Glomerular visceral epithelial cell (primary cell): ENCODE measurements around the gene OVCA2.

Source experiments
- DNase-seq: peaks from one replicate; pipeline ENCODE4 v3.0.0-alpha.2; 2016; ENCODE audit errors: extremely low spot score

OVCA2 gene

DNA sequence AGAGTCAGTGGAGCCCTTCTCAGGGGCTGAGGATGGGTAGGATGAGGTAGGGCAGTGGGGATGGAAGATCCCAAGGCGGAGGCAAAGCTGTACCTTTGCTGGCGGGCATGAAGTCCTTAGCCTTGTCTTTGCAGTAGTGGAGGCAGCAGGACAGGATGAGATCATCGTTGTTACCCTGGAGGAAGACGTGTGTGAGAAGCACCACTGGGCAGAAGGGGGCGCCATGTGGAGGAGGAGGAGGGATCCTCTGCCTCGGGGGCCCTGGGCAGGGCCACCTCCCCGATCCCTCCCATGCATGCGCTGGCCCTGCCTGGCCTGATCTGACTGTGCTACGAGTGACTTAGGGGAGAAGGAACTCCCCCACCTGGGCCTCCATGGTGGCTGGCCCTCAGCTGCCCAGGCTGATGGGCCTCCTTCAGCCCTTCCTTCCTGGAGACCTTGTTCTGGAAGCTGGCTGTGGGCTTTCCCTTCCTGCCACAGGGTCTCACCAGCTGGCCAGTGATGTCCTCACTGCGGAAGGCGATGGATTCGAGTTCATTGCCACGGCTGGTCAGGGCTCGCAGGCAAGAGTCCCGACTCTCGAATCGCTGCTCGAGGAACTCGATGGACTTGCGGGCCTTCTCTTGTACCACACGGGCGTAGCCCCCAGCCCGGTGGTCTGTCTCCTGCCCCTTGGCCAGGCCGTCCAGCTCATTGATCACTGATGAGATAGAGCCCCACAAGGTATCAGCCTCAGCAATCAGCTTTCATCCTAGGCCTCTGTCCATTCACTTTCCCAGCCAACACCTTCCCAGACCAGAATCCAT, 23.4 kb downstream of the OVCA2 start:
- no peak for DNase-seq

- no peak for DNase-seq
Observed at GRCh38 chr17:2065949-2066400, 24.2 kb downstream of the OVCA2 start.

- DNase-seq: no peak
Observed at GRCh38 chr17:2067048-2067561, 25.3 kb downstream of the OVCA2 start.

GRCh38 chr17:2067608-2068024, 25.8 kb downstream of the OVCA2 start:
- DNase-seq: peak; percentile 31

DNA sequence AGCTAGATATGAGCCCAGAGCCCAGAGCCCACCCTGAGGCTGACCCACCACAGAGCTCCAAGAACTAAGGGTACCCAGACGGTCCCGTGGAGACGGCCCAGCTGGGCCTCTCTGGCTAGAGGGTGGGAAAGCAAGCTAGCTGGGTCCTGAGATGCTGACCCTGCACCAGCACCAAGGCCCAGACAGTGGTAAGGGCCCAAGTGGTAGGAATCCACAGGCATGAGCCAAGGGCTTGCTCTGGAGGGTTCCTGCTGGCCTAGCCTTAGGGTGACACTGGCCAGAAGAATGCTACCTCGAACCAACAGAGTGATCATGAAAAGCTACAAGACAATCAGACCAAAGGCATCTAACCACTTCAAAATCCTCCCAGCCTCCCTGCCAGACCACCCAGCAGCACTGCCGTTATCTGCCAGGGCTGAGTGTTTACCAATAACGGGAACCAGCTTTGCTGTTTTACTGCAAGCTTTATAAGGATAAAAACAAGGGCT, 26.3 kb downstream of the OVCA2 start:
- peak; percentile 43 for DNase-seq

DNA sequence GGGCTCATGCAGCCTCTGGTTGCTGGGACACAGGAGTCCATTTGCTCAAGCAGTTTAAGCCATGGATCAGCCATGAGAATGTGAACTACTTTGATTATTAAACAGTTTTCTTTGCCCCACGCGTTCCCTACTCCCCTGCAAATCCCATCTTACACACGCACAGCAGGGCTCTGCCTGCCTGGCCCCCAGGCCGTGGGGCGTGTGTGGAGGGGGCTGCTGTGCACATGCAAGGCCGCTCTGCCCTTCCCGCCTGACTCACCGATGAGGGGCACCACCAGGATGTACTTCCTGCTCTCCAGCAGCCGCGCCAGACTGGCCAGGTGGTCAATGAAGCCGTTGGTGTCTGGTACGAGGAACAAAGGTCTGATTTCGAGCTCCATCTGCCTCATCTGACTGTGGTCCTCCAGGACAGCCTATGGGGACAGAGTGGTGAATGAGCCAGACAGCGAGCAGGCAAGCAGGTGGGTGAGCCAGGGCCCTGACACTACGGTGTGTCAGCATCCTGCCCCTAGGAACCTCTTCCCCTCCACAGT, 26.8 kb downstream of the OVCA2 start:
- DNase-seq: peak; percentile 84

GRCh38 chr17:2070241-2071023, 28.6 kb downstream of the OVCA2 start:
- no peak for DNase-seq

GRCh38 chr17:2071024-2071385, 29.2 kb downstream of the OVCA2 start:
- DNase-seq: no peak

- DNase-seq: no peak
Observed at GRCh38 chr17:2071455-2072281, 29.8 kb downstream of the OVCA2 start.

- DNase-seq: no peak
Observed at GRCh38 chr17:2074919-2075318, 33.1 kb downstream of the OVCA2 start.

DNA sequence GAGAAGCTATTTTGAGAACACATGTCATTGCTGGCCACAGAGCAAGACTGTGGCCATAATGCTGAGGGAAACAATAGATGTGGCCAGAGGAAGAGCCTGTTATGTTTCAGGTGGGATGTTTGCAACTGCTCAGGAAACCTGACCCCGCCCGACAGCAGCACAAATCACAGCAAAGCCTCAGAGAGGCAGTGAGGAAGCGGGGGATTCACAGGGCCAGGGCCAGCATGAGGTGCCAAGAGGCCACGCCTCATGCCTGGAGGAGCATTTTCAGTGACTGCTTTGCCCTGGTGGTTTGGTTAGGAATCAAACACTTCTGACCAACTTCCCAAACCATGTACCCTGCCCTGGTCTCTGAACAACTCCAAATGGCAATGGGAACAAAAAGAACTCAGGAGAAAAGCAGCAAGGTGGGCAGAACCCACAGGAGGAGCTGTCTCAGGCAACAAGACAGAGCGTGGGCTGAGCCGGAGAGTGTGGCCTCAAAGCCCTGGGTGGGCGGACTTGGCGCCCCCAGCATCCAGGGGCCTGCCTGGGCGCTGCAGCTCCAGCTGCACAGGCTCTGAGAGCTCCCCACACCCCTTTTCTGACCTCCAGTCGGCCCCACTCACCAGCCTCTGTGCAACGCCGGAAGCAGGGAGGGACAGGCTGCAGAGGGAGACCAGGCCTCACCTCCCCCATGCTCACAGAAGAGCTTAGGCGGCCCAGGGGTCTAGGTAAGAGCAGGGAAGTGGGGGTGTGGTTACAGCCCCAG, 33.7 kb downstream of the OVCA2 start:
- no peak for DNase-seq

DNA sequence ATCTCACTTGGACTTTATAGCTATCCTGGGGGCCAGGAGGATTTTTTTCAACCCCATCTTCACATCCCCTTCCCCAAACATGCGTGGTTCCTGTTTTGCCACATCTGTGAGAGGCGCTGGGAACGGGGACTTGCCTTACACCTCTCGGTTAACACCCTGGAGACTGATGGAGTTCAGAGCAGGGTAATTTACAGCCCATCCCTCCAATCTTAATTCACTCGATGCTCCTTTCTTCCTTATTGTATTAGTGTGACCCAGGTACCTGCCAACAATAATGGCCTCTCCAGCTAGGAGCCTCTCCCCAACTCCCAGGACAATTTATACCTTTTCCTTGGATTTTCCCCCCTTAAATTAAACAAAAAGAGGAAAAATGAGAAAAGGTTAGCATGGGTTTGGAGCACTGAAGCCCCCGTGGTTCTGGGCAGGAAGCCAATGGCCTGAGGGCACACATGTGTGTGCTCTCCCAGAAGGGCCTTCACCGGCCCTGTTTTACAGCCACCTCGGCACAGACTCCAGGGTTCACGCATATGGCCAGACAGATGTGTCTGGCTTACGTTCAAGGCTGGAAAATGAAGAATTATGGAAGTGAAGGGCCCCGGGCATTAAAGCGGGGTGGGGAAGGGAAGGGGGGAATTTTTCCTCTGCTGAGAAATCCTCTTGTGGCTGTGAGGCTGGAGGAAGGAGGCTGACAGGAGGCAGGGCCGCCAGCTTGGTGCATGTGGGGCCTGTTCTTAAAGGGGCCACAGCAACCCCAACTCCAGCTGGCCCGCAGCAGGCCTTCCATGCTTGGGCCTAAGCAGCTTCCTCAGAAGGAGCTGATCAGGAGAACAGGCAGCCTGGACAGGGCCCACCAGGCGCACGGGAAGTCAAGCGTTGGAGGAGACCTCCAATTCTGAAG, 34.5 kb downstream of the OVCA2 start:
- DNase-seq: no peak

DNA sequence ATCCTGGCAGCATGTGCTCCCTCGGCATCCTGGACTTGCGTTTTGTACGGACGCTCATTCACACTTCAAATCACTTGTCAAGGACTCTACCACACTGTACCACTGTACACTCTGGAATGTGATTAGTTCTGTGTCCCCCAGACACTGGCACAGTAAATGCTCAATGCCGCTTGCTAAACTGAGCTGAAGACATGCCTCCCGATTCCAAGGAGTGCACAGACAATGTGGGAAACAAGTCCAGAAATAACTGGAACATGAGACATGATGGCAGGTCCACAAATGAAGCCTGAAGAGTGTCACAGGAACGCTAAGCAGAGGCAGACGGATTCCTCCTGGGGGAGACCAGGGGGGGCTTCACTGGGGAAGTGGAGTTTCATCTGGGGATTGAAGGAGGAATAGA, 35.2 kb downstream of the OVCA2 start:
- DNase-seq: no peak

GRCh38 chr17:2081564-2081963, 39.7 kb downstream of the OVCA2 start:
- peak; percentile 80 for DNase-seq

DNA sequence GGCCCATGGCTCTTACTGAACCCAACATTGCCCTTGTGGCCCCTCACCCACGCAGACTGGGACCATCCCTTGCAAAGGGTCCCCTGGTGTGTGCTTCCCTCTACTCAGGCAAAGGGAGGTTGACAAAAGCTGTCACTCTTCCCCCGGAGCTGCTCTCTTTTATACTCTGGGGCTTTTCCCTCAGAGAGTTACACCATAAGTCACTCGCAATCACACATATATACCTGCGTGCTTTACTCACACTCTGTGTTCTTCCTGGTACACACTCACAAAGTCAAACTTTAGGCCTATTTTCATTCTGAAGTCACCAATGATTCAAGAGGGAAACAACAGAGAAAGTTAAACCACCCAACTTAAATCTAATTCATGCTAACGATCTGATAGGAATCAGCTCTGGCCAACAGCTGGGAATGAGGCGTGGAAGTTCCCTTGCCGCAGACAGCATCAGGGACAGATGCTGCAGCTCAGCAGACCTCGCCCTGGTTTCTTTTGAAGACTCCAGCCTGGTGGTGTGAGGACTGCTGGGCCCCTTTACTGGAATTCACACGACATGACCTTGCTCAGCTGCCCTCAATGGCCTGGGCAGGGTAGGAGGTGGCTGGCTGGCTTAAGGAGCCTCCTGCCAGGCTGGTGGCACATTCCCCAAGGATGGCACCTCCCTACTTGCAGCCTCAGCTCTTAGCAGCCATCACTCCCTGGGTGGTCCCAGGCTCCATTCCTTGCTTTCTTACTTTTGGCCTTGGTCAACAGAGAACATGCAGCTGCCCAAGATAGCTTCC, 40.4 kb downstream of the OVCA2 start:
- no peak for DNase-seq

- no peak for DNase-seq
Observed at GRCh38 chr17:2083613-2084035, 41.8 kb downstream of the OVCA2 start.

GRCh38 chr17:2084036-2084765, 42.4 kb downstream of the OVCA2 start:
- DNase-seq: no peak
